ENCODE results near the gene PARD3B.

PARD3B gene

DNA sequence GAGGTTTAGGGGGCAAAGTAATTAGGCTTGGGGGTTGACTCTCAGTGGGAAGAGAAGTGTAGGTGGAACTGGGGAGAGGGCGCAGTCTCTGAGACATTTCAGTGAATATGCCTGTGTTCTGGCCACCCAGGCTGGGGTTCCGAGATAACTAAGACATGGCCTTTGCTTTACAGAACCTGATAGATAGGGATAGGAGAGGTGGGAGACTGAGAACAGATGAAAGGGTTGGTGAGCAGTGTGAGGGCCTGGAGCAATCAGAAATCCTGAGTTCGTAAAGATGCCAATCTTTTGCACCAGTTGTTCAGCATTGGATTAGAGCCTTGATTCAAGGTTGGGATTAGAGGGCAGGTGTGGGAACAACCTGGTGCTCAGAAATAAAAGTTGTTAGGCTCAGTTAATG, 15.6 kb downstream of the PARD3B start:
- TF ChIP-seq, protein P1, sequence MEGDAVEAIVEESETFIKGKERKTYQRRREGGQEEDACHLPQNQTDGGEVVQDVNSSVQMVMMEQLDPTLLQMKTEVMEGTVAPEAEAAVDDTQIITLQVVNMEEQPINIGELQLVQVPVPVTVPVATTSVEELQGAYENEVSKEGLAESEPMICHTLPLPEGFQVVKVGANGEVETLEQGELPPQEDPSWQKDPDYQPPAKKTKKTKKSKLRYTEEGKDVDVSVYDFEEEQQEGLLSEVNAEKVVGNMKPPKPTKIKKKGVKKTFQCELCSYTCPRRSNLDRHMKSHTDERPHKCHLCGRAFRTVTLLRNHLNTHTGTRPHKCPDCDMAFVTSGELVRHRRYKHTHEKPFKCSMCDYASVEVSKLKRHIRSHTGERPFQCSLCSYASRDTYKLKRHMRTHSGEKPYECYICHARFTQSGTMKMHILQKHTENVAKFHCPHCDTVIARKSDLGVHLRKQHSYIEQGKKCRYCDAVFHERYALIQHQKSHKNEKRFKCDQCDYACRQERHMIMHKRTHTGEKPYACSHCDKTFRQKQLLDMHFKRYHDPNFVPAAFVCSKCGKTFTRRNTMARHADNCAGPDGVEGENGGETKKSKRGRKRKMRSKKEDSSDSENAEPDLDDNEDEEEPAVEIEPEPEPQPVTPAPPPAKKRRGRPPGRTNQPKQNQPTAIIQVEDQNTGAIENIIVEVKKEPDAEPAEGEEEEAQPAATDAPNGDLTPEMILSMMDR (IDR thresholded peaks at IDR 0.05; ENCODE audit: insufficient read depth, low read length, poor library complexity, severe bottlenecking), result no peak
- DNase-seq (ENCODE audit: extremely low read depth, insufficient read length), result no peak
- Histone ChIP-seq H3K27me3 (replicated peaks; ENCODE audit: control insufficient read depth, insufficient read depth, low read length) (no peaks in the 10 kb centered on the region), H3K36me3 (ENCODE audit: control insufficient read depth, insufficient read depth, low read length) (no peaks in the 10 kb centered on the region), H3K4me3 (replicated peaks; ENCODE audit: low read depth, low read length) (no peak overlapping the region)

GRCh38 chr2:204561771-204562170, 16.5 kb downstream of the PARD3B start:
- DNase-seq (ENCODE audit: extremely low read depth, insufficient read length), result no peak
- TF ChIP-seq, protein P1 (IDR thresholded peaks at IDR 0.05; ENCODE audit: insufficient read depth, low read length, poor library complexity, severe bottlenecking), result no peak
- H3K36me3 ChIP-seq (ENCODE audit: control insufficient read depth, insufficient read depth, low read length), result no peaks in the 10 kb centered on the region
- no peak overlapping the region for H3K4me3 ChIP-seq (replicated peaks; ENCODE audit: low read depth, low read length)
- H3K27me3 ChIP-seq (replicated peaks; ENCODE audit: control insufficient read depth, insufficient read depth, low read length), result no peaks in the 10 kb centered on the region

DNA sequence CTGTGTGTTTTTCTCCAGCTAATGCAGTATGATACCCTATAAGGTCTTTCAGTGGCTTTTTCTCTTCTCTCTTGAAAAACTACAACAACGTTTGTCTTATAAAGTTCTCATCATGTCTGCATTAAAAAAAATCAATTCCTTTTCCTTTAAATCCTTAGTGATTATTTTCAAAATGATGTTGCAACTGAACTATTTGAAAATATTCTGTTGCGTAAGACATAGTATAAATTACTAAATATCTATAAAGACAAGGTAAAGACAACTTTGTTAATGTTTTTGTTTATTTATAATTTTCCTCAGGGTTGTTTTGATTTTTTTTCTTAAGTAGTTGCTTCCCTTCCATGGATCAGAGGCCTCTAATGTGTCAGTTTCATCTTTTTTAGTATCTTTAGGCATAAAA, 21.2 kb downstream of the PARD3B start:
- Histone ChIP-seq H3K4me3 (replicated peaks; ENCODE audit: low read depth, low read length) (no peak overlapping the region), H3K27me3 (replicated peaks; ENCODE audit: control insufficient read depth, insufficient read depth, low read length) (no peaks in the 10 kb centered on the region), H3K36me3 (ENCODE audit: control insufficient read depth, insufficient read depth, low read length) (no peaks in the 10 kb centered on the region)
- DNase-seq (ENCODE audit: extremely low read depth, insufficient read length), result no peak
- TF ChIP-seq, protein P1 (IDR thresholded peaks at IDR 0.05; ENCODE audit: insufficient read depth, low read length, poor library complexity, severe bottlenecking), result no peak

- Histone ChIP-seq H3K36me3 (ENCODE audit: control insufficient read depth, insufficient read depth, low read length) (no peaks in the 10 kb centered on the region), H3K27me3 (replicated peaks; ENCODE audit: control insufficient read depth, insufficient read depth, low read length) (no peaks in the 10 kb centered on the region), H3K4me3 (replicated peaks; ENCODE audit: low read depth, low read length) (no peak overlapping the region)
- no peak for DNase-seq (ENCODE audit: extremely low read depth, insufficient read length)
- TF ChIP-seq, protein P1 (IDR thresholded peaks at IDR 0.05; ENCODE audit: insufficient read depth, low read length, poor library complexity, severe bottlenecking), result no peak
Observed at GRCh38 chr2:204570421-204570820, 25.1 kb downstream of the PARD3B start.

GRCh38 chr2:204571041-204571440, 25.8 kb downstream of the PARD3B start:
- TF ChIP-seq, protein P1 (IDR thresholded peaks at IDR 0.05; ENCODE audit: insufficient read depth, low read length, poor library complexity, severe bottlenecking), result no peak
- H3K36me3 ChIP-seq (ENCODE audit: control insufficient read depth, insufficient read depth, low read length), result no peaks in the 10 kb centered on the region

GRCh38 chr2:204571911-204572310, 26.6 kb downstream of the PARD3B start:
- TF ChIP-seq, protein P1 (IDR thresholded peaks at IDR 0.05; ENCODE audit: insufficient read depth, low read length, poor library complexity, severe bottlenecking), result no peak
- no peaks in the 10 kb centered on the region for H3K27me3 ChIP-seq (replicated peaks; ENCODE audit: control insufficient read depth, insufficient read depth, low read length)
- H3K36me3 ChIP-seq (ENCODE audit: control insufficient read depth, insufficient read depth, low read length), result no peaks in the 10 kb centered on the region
- no peak for DNase-seq (ENCODE audit: extremely low read depth, insufficient read length)
- H3K4me3 ChIP-seq (replicated peaks; ENCODE audit: low read depth, low read length), result no peak overlapping the region

More at GRCh38 chr2:204571041-204571440, 25.8 kb downstream of the PARD3B start:
- no peak for DNase-seq (ENCODE audit: extremely low read depth, insufficient read length)
- Histone ChIP-seq H3K27me3 (replicated peaks; ENCODE audit: control insufficient read depth, insufficient read depth, low read length) (no peaks in the 10 kb centered on the region), H3K4me3 (replicated peaks; ENCODE audit: low read depth, low read length) (no peak overlapping the region)
